ENCODE results near the gene TAF3. TPM values are rescaled to one million over a fixed set of nuclear protein-coding genes. Genes with fewer than 3 reads are reported as not detected.

Gene TAF3
- total and polyA plus RNA-seq, 8 donors: 2.3 to 13.4 (median 6.5) TPM

DNA sequence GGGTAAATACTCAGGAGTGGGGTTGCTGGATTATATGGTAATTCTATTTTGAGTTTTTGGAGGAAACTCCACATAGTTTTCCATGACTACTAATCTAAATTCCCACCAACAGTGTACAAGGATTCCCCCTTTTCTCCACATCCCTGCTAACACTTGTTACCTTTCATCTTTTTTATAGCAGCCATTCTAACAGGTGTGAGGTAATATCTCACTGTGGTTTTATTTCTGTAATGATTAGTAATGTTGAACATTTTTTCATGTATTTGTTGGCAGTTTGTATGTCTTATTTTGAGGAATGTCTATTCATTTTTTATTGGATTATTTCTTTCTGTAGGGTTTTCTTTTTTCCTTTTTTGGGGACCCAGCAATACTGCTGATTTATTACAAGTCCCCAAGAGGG lies 14.9 kb downstream of the TAF3 start:
- H3K4me1 ChIP-seq: peaks cover 0 to 8% (median 3%) of the 10 kb centered on the region in 4 donors
- H3K36me3 ChIP-seq: peaks cover 0 to 18% (median 7%) of the 10 kb centered on the region in 4 donors
- intact Hi-C loops (cut with DNase I; ENCODE audit: low total_unique reads): no loop called here
- TF ChIP-seq POLR2A (IDR thresholded peaks at IDR 0.05): no peak
- TF ChIP-seq EP300 (IDR thresholded peaks at IDR 0.05): no peak
- no peak for TF ChIP-seq POLR2AphosphoS5 (IDR thresholded peaks at IDR 0.05)
- TF ChIP-seq, protein P1, sequence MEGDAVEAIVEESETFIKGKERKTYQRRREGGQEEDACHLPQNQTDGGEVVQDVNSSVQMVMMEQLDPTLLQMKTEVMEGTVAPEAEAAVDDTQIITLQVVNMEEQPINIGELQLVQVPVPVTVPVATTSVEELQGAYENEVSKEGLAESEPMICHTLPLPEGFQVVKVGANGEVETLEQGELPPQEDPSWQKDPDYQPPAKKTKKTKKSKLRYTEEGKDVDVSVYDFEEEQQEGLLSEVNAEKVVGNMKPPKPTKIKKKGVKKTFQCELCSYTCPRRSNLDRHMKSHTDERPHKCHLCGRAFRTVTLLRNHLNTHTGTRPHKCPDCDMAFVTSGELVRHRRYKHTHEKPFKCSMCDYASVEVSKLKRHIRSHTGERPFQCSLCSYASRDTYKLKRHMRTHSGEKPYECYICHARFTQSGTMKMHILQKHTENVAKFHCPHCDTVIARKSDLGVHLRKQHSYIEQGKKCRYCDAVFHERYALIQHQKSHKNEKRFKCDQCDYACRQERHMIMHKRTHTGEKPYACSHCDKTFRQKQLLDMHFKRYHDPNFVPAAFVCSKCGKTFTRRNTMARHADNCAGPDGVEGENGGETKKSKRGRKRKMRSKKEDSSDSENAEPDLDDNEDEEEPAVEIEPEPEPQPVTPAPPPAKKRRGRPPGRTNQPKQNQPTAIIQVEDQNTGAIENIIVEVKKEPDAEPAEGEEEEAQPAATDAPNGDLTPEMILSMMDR (IDR thresholded peaks at IDR 0.05): no peak
- no peaks in the 10 kb centered on the region for H3K9me3 ChIP-seq
- no peaks in the 10 kb centered on the region for H3K27me3 ChIP-seq
- DNase-seq: no peak
- H3K27ac ChIP-seq: no peak overlapping the region
- no peak overlapping the region for H3K4me3 ChIP-seq

DNA sequence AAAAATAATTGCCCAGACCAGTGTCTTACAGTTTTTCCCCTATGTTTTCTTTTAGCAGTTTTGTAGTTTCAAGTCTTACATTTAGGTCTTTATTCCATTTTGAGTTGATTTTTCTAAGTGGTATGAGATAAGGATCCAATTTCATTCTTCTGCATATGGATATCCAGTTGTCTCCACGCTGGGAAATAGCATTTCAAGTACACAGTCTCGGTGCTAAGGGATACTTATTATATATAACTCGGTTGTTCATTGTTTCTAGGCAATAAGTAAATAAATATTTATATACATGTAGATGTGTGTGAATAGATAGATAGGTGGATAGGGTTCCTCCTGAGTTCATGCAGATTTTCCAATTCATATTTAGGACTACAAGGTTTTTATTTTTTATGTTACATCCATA lies 16.0 kb downstream of the TAF3 start:
- no peak overlapping the region for H3K4me3 ChIP-seq
- H3K27me3 ChIP-seq: no peaks in the 10 kb centered on the region
- WGBS, 5 donors: 80 to 92% (median 85%) methylated on average over 3 of the region's 3 CpGs
- TF ChIP-seq POLR2AphosphoS5 (IDR thresholded peaks at IDR 0.05) (no peak), EP300 (IDR thresholded peaks at IDR 0.05) (no peak), POLR2A (IDR thresholded peaks at IDR 0.05) (no peak)
- TF ChIP-seq, protein P1 (IDR thresholded peaks at IDR 0.05): no peak
- no peak overlapping the region for H3K27ac ChIP-seq
- DNase-seq: no peak
- peaks cover 0 to 18% (median 7%) of the 10 kb centered on the region in 4 donors for H3K36me3 ChIP-seq
- intact Hi-C loops (cut with DNase I; ENCODE audit: low total_unique reads): no loop called here
- no peaks in the 10 kb centered on the region for H3K9me3 ChIP-seq
- H3K4me1 ChIP-seq: peaks cover 0 to 8% (median 3%) of the 10 kb centered on the region in 4 donors

DNA sequence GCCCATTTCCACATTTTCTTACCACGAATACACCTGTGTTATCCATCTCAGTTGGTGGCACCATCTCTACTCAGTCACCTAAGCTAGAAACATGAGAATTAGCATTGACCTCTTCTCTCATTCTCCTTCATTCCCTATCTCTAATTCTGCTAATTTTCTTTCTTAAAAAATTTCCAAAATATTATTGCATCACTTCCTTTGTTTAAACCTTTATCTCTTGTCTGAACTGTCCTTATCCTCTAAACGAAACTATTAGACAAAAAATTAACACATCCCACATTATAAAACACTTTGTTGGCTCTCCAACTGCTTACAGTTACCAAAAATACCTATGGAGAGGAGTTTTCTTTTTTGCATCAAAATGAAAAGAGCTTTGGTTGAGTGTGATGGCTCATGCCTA lies 18.3 kb downstream of the TAF3 start:
- H3K27ac ChIP-seq: no peak overlapping the region
- no peak overlapping the region for H3K4me3 ChIP-seq
- H3K4me1 ChIP-seq: no peaks in the 10 kb centered on the region
- intact Hi-C loops (cut with DNase I; ENCODE audit: low total_unique reads): no loop called here
- peaks cover 0 to 29% (median 14%) of the 10 kb centered on the region in 4 donors for H3K36me3 ChIP-seq
- no peaks in the 10 kb centered on the region for H3K9me3 ChIP-seq
- DNase-seq: no peak
- TF ChIP-seq EP300 (IDR thresholded peaks at IDR 0.05): no peak
- no peak for TF ChIP-seq POLR2A (IDR thresholded peaks at IDR 0.05)
- TF ChIP-seq, protein P1 (IDR thresholded peaks at IDR 0.05): no peak
- no peak for TF ChIP-seq POLR2AphosphoS5 (IDR thresholded peaks at IDR 0.05)
- WGBS, 5 donors: 94 to 96% (median 96%) methylated on average over 2 of the region's 2 CpGs
- H3K27me3 ChIP-seq: no peaks in the 10 kb centered on the region

DNA sequence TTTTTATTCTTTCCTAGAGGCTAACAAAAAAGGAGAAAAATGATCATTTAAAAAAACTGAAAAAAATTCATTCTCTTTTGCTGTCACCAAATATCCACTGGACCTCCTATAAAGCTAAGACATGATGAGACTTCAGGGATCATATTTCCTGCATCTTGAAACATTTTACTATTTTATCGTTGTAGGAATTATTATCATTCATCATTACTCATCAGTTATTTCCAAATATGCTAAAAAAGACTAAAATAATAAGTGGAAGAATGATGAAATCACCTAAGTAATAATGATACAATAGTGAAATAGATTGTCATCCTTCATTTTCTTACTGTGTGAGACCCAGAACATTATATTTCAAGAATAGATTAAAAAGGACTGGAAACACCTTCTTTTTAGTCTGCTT lies 28.3 kb downstream of the TAF3 start:
- H3K4me1 ChIP-seq: peaks cover 2 to 8% (median 7%) of the 10 kb centered on the region in 4 donors
- H3K27ac ChIP-seq: no peak overlapping the region
- intact Hi-C loops (cut with DNase I; ENCODE audit: low total_unique reads): no loop called here
- H3K36me3 ChIP-seq: no peaks in the 10 kb centered on the region
- no peak overlapping the region for H3K4me3 ChIP-seq
- no peaks in the 10 kb centered on the region for H3K27me3 ChIP-seq
- TF ChIP-seq POLR2A (IDR thresholded peaks at IDR 0.05) (no peak), EP300 (IDR thresholded peaks at IDR 0.05) (no peak)
- TF ChIP-seq, protein P1 (IDR thresholded peaks at IDR 0.05): no peak
- H3K9me3 ChIP-seq: no peaks in the 10 kb centered on the region
- no peak for DNase-seq
- 84 to 94% (median 91%) methylated on average over 1 of the region's 1 CpG for WGBS, 5 donors

Measured in stomach (tissue), 9 donors.